HG03159 (cell line): ENCODE measurements around the gene FRMPD4.

ENCODE experiments used
- ATAC-seq: cut with Tn5 transposase; IDR thresholded peaks from one replicate; pipeline ENCODE4 v1.9.1; 2021; ENCODE audit warnings: mild to moderate bottlenecking, moderate library complexity; ENCODE audit not compliant: unreplicated experiment

FRMPD4 gene

GRCh38 chrX:12292996-12293765 is 154.9 kb downstream of the FRMPD4 start:
- no peak for ATAC-seq

DNA sequence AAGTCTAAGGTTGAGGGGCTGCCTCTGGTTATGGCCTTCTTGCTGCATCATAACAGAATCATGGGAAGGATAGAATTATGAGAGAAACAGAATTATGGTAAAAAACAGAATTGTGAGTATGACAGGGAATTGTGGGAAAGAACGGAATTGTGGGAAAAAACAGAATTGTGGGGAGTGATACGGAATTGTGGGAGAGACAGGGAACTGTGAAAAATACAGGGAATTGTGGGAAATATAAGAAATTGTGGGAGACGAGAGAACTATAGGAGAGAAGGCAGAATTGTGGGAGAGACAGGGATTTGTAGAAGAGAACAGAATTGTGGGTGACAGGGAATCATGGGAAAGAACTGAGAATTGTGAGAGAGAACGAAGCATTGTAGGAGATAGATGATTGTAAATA is 159.1 kb downstream of the FRMPD4 start:
- ATAC-seq, result no peak

GRCh38 chrX:12301288-12301687 is 163.0 kb downstream of the FRMPD4 start:
- ATAC-seq, result no peak

- ATAC-seq, result no peak
These were observed 166.0 kb downstream of the FRMPD4 start for GRCh38 chrX:12304261-12304660.

DNA sequence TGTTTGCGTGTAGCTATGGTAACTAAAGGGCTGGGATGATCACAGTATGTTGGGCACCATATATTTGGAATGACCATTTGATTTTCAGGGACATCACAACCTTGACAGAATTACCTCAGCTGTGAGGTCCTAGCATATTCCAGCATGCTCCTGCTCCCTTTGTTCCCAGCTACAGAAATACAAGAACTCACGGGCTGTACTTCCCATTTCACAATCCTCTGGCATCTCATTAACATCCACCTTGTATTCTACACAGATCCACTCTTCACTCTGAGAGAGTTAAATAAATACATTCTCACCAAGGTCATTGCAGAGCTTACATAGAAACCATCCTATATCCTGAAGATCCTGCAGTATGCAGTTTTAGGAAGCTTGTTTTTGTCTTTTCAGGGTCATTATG is 169.7 kb downstream of the FRMPD4 start:
- no peak for ATAC-seq

DNA sequence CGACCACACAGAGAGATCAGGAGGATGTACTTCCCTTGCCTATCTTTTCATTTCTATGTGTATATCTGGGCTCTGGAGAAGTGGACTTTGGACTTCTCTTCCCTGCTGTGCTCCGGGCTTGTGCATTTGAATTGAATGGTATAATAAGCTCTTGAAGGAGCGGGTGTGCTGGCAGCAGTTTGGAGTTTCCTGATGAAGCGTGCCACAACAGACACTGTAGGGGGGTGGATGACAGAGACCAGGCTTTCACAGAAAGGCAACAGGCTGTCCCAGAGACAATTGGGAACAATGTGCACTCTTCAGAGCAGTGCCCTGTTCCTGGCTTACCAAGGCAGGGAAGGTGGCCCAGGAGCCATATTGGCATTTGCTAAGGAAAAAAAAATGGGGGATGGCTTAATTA is 170.1 kb downstream of the FRMPD4 start:
- ATAC-seq, result no peak

DNA sequence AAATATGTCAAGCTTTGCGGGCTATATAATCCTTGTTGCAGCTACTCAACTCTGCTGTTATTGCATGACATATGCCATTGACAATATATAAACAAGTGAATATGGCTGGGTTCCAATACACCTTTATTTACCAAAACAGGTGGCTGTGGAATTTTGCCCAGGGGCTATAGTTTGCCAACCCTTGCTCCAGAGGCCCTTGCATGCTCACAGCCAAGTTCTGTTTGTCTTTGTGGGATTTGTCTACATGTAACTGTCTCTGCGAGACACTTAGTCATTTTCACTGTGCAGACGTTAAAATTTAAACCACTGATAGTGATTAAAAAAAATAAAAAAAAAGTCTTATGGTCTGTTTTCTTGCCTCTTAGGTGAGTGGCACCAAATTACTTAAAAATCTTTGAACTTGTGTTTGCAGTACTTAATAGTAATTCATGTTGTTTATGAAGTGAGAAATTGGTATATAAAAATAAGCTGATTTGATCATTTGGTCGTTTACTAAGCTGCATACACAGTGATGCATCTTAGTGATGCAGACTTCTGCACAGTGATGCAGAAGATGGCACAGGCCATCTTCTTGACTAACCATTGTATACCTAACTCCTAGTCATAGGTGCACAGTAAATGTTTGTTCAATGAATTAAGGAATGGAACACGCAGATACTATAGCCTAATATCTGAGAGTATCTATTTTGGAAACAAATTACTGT is 170.9 kb downstream of the FRMPD4 start:
- ATAC-seq, result no peak

- ATAC-seq, result no peak
These were observed 171.4 kb downstream of the FRMPD4 start for GRCh38 chrX:12309744-12310076.

- no peak for ATAC-seq
These were observed 176.4 kb downstream of the FRMPD4 start for GRCh38 chrX:12314651-12315050.

- no peak for ATAC-seq
These were observed 177.3 kb downstream of the FRMPD4 start for GRCh38 chrX:12315526-12315925.

DNA sequence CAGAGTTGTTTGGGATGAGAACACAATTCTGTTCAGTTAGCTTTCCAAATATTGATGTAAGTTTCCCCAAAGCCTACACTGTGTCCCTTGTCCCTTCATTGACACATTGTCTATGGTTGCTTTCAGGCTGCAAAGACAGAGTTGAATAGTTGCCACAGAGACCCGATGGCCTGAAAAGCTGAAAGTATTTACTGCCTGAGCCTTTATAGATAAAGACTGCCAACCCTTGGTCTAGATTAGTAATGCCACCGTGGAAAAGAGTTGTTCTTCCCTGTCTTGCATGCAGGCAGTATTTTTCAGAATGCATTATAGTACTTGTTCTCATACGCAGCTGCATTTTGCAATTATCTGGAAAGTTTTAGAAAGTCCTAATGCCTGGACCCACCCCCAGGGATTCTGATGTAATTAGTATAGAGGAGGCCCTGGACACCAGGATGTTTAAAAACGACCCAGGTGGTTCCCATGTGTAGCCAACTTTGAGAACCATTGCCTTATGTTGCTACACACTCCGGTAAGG is 180.8 kb downstream of the FRMPD4 start:
- ATAC-seq, result no peak

GRCh38 chrX:12319992-12320391 is 181.7 kb downstream of the FRMPD4 start:
- no peak for ATAC-seq

DNA sequence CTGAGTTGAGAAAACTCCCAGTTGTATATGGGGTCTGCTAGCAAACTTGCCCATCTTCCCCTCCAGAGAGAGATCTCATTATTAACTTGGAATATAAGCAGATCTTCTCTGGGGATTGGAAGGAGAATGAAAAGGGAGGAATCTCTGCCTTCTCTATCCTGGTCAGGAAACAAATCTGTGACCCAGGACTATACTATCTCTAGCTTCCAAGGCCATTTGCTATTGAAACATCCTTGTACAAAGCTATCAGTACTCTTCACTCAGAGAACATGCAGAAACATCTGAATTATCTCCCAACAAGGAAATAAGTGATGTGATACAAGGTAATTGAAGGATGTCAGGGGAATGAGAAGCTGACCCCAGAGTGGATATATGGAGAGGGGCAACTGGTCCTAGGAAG is 183.8 kb downstream of the FRMPD4 start:
- ATAC-seq, result no peak

DNA sequence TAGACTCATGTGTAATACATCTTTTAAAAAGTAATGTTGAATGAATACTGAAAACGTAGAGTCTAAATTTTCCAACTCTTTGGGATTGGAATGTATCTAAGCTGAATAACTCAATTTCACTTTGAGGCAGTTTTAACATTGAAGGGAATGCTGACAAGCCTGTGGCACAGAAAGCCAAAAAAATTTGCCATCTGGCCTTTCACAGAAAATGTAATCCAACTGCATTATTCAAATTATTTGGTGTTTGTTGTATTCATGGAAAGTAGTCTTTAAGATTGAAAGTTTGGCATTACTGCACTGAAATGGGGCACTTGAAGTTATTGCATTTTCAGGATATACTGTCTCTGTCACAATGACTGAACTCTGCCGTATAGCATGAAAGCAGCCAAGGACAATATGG is 186.9 kb downstream of the FRMPD4 start:
- no peak for ATAC-seq

GRCh38 chrX:12327836-12328235 is 189.6 kb downstream of the FRMPD4 start:
- no peak for ATAC-seq

DNA sequence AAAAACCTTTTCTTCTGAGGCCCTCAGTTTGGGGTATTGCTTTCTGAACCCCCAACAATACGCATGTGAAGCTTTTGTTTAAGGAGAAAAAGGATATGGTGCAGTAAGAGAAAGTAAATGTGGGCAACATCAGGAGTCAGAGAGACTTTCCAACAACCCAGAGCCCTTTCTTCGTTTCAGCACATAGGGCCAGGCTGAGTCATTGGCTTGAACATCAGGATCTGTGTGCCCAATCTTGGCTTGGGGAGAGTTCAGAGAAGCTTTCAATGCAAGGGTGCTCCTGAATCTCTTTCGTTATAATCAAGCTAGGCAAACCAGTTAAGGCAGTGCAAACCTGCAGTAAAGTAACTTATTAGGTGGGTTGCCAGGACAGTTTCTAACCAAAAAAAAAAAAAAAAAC is 191.2 kb downstream of the FRMPD4 start:
- no peak for ATAC-seq

DNA sequence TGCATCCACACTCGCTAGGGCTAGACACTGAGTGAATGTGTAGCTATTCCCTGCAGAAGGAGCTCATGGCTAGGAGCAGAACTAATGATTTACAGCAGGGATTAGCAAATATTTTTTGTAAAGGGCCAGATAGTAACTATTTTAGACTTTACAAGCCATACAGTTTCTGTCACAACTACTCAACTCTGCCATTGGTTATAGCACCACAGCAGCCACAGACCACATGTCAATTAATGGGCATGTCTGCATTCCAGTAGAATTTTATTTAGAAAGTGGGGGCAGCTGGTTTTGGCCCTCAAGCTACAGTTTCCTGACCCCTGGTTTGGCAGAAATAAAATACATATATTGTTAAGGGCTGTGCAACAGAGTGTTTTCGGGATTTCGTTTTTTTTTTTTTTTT is 192.6 kb downstream of the FRMPD4 start:
- ATAC-seq, result no peak

- no peak for ATAC-seq
These were observed 194.6 kb downstream of the FRMPD4 start for GRCh38 chrX:12332786-12333347.

- ATAC-seq, result no peak
These were observed 201.6 kb downstream of the FRMPD4 start for GRCh38 chrX:12339921-12340320.

GRCh38 chrX:12344954-12345353 is 206.7 kb downstream of the FRMPD4 start:
- no peak for ATAC-seq

DNA sequence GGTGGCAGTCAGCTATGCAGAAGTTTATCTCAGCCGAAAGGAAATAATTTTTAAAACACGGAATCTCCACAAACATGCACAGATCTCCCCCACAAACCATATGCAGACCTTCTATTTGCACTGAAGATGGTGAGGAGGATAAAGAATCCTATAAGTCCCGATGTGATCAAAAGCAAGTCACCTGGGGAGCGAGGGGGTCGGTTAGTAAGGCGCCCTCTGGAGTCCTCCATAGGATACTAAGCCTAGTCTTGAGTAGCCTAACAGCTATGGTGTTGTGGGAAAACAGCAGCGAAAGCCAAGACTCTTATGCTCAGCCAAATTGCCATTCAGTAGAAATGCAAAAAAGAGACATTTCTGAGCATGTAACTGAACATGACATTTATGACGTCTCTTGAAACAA is 210.9 kb downstream of the FRMPD4 start:
- no peak for ATAC-seq

- no peak for ATAC-seq
These were observed 214.6 kb downstream of the FRMPD4 start for GRCh38 chrX:12352922-12353321.
